Neural progenitor cell (in vitro differentiated cells): ENCODE data around the gene C19orf33.

Experiments
- CTCF ChIP-seq: fragments of 200-600 bp; sonication (generic); IDR thresholded peaks from 2 replicates; pipeline ENCODE4 v1.5.1; 2017; ENCODE audit warnings: antibody characterized with exemption, mild to moderate bottlenecking
- EZH2 ChIP-seq: fragments of 200-600 bp; sonication (generic); IDR thresholded peaks from 2 replicates; pipeline ENCODE4 v1.6.1; 2017; ENCODE audit warnings: antibody characterized with exemption, mild to moderate bottlenecking, moderate library complexity

- TF ChIP-seq CTCF, result no peak
- no peak for TF ChIP-seq EZH2
Measured at GRCh38 chr19:38265213-38265861, 38.7 kb upstream of the C19orf33 start.
